HEK293T (cell line): ENCODE results near the gene MSH3.

Source experiments
- ARNT ChIP-seq: fragments of 450-650 bp; IDR thresholded peaks from 2 replicates; pipeline ENCODE4 v1.6.1; 2017; ENCODE audit warnings: mild to moderate bottlenecking
- BHLHE40 ChIP-seq: fragments of 450-650 bp; IDR thresholded peaks from 2 replicates; pipeline ENCODE4 v1.6.1; 2016; ENCODE audit warnings: mild to moderate bottlenecking, moderate library complexity, borderline replicate concordance
- CTBP1 ChIP-seq: fragments of 450-650 bp; IDR thresholded peaks from 2 replicates; pipeline ENCODE4 v1.6.1; 2016; ENCODE audit warnings: borderline replicate concordance
- ELF4 ChIP-seq: fragments of 450-650 bp; IDR thresholded peaks from 2 replicates; pipeline ENCODE4 v1.6.1; 2017; ENCODE audit warnings: antibody characterized with exemption
- FOXA1 ChIP-seq: fragments of 450-650 bp; IDR thresholded peaks from 2 replicates; pipeline ENCODE4 v1.6.1; 2016; ENCODE audit warnings: mild to moderate bottlenecking
- FOXK2 ChIP-seq: fragments of 450-650 bp; IDR thresholded peaks from 2 replicates; pipeline ENCODE4 v1.6.1; 2016; ENCODE audit warnings: mild to moderate bottlenecking
- FOXM1 ChIP-seq: fragments of 450-650 bp; IDR thresholded peaks from 2 replicates; pipeline ENCODE4 v1.6.1; 2017; ENCODE audit warnings: mild to moderate bottlenecking, borderline replicate concordance
- NFRKB ChIP-seq: fragments of 450-650 bp; IDR thresholded peaks from 2 replicates; pipeline ENCODE4 v1.6.1; 2016; ENCODE audit warnings: mild to moderate bottlenecking, moderate library complexity
- SP1 ChIP-seq: fragments of 450-650 bp; IDR thresholded peaks from 2 replicates; pipeline ENCODE4 v1.6.1; 2017
- SUZ12 ChIP-seq: fragments of 450-650 bp; IDR thresholded peaks from 2 replicates; pipeline ENCODE4 v1.6.1; 2016; ENCODE audit warnings: mild to moderate bottlenecking
- TARDBP ChIP-seq: fragments of 450-650 bp; IDR thresholded peaks from 2 replicates; pipeline ENCODE4 v1.6.1; 2016
- ZNF384 ChIP-seq: fragments of 450-650 bp; IDR thresholded peaks from 2 replicates; pipeline ENCODE4 v1.6.1; 2016
- TF ChIP-seq, protein P1 (sequence below): fragments of 450-650 bp; IDR thresholded peaks from 2 replicates; pipeline ENCODE4 v1.6.1; 2016

- no peak for TF ChIP-seq FOXK2
- TF ChIP-seq BHLHE40: no peak
- no peak for TF ChIP-seq ZNF384
- TF ChIP-seq ARNT: no peak
- TF ChIP-seq TARDBP: no peak
- no peak for TF ChIP-seq FOXA1
- no peak for TF ChIP-seq NFRKB
- TF ChIP-seq FOXM1: no peak
- TF ChIP-seq, protein P1, sequence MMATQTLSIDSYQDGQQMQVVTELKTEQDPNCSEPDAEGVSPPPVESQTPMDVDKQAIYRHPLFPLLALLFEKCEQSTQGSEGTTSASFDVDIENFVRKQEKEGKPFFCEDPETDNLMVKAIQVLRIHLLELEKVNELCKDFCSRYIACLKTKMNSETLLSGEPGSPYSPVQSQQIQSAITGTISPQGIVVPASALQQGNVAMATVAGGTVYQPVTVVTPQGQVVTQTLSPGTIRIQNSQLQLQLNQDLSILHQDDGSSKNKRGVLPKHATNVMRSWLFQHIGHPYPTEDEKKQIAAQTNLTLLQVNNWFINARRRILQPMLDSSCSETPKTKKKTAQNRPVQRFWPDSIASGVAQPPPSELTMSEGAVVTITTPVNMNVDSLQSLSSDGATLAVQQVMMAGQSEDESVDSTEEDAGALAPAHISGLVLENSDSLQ: no peak
- TF ChIP-seq ELF4: no peak
- TF ChIP-seq SUZ12: no peak
- TF ChIP-seq SP1: no peak
- no peak for TF ChIP-seq CTBP1
These were observed 20.3 kb upstream of the MSH3 start for GRCh38 chr5:80634193-80634592.
